GM04504 (cell line): Measurements from ENCODE around the gene TBL1Y.
"Not testable (repeated sequence)": the region's sequence is repeated elsewhere in the genome, so short reads cannot be mapped to it uniquely, and the experiment has no call there.

Source experiments
- DNase-seq: peaks from one replicate; pipeline ENCODE4 v3.0.0-alpha.2; 2012; ENCODE audit warnings: low read depth

The TBL1Y gene

DNA sequence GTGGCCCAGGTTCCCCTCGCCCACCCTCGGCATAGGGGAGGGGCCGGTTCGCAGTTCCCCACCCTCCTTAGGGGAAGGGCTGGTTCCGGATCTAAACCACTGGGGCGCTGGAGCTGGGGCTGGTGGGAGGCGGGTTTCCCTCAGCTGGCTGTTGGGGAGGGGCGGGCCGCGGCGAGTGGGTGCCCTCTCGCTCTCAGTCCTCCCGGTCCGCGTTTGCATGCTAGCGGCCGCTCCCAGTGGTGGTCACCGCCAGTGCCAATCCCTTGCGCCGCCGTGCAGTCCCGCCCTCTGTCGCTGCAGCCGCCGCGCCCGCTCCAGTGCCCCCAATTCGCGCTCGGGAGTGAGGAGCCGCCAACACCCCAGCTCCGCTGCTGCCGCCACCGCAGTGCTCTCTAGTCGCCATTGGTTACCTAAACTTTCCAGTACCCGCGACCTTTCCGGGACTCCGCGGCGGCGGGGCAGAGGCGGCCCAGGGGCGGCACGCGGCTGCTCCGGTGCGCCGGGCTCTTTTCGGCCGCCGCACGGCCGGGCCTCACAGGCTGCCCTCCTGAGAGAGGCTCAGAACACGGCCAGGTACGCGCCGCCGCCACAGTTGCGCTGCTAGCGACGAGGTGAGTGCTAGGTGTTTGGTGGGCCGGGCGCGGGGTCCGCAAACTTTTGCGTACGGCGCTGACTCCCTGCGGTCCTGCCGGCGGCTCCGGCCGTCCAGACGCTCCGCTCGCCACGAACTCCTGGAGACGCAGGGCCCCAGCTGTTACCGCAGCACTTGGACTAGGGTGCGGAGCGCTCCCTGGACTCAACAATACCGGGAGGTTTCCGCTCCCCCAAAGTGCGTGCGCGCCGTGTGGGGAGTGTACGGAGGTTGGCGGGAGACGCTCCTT lies at the start of gene TBL1Y:
TBL1Y (plus strand) TSS at position 326 of the 881 bp plus-strand sequence. CDS start 114,388 bp downstream, outside the sequence.
- DNase-seq, result no peak

DNA sequence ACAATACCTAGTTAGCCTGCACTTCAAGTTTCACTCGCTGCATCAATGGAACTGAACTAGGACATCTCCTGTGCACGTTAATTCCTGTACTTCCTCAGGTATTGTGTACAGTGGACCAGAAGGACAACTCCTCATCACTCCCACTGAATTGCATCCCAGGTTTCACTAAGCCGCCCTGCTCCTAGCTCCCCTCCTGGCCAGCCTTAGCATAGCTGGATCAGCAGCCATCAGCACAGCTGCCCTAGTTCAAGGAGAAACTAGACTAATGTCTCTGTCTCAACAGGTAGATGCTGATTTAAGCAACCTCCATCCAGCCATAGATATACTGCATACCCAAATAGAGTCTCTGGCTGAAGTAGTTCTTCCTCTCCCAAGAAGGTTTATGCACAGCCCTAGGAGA lies 16.0 kb upstream of the TBL1Y start:
- no peak for DNase-seq

DNA sequence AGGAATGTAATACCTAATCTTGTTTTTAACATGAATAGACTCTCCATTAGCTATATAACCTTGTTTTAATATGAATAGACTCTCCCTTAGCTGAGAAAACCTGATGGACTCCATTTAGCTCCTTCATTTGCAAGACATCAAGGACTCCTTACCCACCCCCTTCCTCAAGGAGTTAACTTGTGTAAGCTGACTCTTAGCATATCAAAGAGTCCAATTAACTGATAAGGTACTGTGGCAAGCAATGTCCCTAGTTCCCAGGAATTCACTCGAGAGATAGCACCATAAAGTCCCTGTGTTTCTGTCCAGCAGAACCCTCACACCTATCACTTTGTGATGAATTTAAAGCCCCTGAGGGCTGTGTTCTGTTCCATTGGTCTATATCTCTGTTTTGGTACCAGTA lies 15.3 kb upstream of the TBL1Y start:
- no peak for DNase-seq

DNA sequence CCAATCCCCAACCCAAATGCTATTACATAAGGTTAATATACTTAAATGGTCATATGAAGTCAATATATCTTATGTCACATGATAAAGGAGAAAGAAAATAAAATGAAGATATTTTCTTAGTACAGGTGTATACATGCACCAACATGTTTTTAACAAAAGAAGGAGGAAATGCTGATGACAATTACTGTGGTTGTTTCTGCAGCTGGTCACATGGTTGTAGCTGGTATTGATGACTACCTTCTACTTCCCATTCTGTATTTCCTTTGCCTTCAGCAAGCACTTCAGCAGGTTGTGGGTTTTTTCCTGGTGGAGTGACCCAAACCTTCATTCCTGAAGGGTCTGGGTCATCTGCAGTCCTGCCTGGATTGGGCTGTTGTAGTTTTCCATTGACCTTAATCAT lies 8.4 kb upstream of the TBL1Y start:
- DNase-seq, result not testable (repeated sequence)

DNA sequence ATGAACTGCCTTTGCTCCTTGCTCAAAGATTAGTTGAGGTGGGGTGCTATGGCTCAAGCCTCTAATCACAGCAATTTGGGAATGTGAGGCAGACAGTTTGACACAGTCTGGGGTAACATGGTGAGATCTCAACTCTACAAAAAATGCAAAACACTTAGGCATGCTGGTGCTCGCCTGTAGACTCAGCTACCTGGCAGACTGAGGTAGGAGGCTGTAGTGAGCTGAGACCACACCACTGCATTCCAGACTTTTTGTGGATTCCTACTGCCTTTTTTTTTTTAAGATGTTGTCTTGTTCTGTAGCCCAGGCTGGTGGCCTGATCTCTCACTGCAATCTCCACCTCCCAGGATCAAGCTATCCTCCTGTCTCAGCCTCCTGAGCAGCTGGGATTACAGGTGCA lies 2.9 kb upstream of the TBL1Y start:
- no peak for DNase-seq

DNA sequence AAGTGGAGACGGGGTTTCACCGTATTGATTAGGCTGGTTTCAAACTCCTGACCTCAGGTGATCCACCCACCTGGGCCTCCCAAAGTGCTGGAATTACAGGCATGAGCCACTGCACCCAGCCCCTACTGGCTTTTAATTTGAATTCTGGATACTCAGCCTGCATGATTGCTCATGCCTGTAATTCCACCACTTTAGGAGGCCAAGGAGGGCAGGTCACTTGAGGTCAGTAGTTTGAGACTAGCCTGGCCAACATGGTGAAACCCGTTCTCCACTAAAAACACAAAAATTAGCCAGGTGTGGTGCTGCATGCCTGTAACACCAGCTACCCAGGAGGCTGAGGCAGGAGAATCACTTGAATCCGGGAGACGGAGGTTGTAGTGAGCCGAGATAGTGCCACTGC lies 2.5 kb upstream of the TBL1Y start:
- not testable (repeated sequence) for DNase-seq

DNA sequence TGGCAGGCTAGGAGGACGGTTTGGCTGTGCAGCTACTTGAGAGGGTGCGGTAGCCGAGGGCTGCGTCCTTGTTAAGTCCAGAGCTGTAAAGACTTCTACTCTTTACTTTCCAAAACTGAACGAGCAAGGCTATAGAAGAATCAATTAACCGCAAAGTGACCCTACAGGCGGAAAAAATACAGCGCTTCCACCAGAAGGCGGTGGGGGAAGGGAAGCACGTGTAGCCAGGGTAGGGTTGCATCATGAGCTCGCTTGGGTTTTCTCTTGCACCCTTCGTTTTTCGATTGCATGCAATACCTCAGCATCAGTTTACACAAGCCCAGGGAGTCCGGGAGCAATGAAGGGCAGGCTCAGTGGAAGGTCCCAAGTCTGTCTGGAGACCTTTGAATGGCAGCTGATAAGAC lies 1.4 kb upstream of the TBL1Y start:
- no peak for DNase-seq

DNA sequence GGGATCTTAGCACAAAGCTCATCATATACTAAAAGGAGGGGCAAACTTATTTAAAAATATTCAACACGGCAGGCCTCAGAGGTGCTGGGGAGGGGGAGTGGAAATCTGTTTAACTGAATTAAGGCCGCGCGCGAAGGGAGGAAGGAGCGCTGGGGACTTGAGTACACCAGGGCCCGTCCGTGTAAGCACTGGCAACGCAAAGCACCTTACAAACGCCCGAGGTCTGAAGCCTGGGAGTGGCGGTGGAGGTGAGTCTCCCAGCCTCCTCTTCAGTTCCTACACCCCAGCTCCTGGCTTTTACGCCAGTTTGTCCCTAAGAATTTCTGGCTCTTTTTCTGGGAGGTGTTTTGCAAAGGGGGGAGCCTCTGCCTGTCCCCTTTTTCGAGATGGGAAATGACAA lies 641 bp upstream of the TBL1Y start:
- DNase-seq, result no peak

DNA sequence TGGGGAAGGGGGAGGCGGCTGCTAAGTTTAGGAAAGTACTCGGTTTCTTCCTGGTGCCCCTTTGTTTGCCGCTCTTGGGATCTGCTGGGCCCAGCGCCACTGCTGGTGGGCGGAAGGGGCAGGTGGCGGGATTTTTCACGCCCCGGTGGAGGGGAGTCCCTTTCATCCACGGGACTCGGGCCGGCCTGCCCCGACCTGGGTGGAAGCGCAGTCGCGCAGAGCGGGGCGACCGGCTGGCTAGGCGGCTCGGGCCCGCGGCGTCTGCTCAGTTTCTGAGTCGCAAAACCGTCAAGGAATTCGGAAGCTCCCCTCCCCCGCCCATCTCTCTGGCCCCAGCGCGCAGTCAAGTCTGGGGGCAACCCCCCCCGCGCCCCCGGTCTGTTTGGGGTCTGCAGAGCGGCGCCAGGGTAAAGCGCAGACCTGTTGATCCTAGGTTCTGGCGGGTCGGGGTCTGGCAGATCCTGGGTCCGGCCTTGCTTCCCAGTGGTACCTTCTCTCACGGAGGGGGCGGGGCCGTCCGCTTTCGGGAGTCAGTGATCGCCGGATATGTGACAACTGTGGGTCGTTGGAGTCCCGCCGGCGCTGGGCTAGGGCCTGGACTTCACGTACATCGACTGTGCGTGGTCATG lies 870 bp downstream of the TBL1Y start, which contains the start of gene AMELY:
AMELY (minus strand) TSS at position 500 of the 629 bp plus-strand sequence. CDS start 39,144 bp downstream, outside the sequence.
- no peak for DNase-seq

DNA sequence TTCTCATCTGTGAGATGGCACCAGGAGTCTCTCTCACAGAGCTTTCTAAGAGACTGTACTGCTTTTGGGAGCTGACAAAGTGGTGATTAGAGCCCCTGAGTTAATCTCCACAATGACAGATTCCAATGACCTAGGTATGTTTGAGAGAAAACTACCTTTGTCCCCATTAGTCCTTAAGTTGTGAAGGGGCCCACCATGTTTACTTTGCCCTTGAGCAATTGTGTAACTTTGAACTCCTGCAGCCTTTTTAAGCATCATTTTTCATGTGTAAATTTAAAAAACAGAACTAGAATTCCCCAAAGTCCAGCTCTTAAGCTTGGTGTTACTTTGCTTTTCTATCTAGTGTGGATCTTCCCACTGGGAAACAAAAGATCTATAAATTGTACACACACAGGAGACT lies 2.9 kb downstream of the TBL1Y start:
- no peak for DNase-seq

DNA sequence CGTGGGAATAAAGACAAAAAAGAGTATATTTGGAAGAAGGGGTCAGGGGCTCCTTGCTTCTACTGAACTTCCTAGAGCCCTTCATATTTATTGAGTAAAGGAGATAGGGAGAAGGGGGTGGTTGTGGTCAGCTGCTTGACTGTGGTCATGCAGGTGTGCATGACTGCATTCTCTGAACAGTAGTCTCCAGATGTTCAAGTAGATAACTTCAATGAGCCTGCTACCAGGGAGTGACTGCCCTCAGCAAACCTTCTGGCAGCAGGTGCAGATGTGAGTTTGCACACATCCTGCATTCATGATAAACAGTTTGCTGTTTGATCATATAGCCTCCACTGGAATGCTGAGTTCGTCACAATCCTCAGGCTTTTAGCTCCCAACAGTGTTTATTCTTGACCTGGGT lies 10.6 kb downstream of the TBL1Y start:
- DNase-seq, result no peak

DNA sequence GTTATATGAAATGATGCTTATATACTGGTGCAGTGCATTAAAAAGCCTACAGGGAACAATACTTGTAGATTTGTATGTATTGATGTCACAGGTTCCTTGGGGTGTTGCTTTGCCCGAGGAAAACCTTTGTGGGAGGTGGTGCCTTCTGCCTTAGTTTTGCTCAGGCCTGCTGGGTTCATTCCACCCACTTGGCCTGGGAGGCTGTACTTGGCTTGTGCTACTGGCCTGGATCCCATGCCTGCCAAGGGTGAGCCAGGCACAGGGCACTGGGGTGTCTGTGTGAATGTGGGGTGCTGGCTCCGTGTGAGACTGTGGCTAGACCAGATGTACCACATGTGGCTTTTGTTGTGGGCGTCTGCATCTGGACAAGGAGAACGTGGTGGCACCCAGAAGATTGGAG lies 17.8 kb downstream of the TBL1Y start:
- DNase-seq, result no peak

DNA sequence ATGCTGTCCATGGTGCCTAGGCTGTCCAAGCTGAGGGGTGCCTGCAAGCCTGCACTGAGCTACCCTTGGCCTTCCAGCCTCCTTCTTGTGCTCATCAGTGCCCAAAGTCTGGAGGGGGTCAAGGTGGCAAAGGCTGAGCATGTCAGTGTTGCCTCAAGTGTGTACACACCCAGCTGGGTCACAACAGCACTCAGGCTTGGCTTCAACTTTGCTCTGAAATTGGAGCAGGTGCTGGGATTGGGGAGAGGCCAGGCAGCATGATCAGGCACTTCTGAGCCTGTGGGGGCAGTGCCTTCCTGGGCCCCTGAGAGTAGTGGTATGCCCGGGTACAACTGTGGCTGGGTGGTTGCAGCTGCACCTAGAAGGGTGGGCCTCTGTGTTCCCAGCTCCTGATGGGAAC lies 18.7 kb downstream of the TBL1Y start:
- no peak for DNase-seq

DNA sequence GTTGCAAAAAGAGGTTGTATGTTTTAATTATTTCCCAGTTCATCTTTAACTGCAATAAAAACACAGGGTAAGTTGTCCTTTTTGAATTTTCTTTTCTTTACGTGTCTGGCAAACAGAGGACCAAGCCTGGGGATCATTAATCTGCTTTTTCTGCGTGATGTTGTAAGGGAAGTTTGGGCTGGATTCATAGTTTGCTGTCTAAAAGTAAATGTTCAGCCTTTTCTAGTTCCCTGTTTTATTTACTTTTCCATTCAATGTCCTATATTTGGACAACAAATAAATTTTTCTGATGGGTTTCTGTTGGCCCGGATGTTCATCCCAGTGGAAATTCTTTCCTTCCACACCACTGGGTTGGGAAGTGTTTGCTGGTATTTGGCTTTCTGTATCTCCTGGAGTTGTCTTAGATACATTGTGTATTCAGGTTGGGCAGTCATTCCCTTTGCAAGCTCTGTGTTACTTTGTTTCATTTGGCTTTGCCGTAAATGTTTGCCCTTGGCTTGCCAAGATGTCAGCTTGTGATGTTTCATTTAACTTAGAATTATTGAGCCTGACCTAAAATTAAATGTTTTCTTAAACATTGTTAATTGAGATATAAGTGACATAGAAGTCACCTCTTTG lies 21.4 kb downstream of the TBL1Y start:
- DNase-seq, result no peak

DNA sequence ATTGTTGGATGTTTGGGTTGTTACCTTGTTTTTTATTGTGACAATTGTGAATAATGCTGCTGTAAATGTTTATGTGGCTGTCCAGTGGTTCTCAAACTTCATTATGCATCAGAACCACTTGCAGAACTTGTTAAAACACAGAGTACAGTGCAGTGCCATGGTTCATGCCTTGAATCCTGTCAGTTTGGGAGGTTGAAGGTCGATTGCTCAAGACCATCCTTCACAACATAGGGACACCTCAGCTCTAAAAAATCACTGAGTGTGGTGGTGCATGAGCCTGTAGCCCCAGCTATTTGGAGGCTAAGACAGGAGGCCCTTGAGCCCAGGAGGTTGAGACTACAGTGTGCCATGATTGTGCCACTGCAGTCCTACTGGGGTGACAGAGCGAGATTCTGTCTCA lies 25.0 kb downstream of the TBL1Y start:
- DNase-seq, result no peak

DNA sequence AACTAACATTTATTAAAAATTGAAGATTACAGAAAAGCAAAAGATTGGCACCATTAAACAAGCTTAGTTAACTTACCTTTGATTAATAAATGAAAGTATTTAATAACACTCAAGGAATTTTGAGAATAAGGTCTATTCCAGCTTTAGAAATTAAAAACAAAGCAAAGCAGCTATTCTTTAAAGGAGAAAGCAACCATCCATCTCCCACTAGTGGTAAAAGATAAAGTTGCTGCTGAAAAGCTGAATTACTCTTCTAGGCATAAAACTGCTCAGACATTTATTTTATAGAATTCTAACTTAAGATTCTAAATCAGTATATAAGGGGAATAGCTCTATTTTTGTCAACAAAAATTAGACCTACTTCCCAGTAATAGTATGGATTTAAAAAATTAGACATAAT lies 37.2 kb downstream of the TBL1Y start:
- DNase-seq, result no peak

DNA sequence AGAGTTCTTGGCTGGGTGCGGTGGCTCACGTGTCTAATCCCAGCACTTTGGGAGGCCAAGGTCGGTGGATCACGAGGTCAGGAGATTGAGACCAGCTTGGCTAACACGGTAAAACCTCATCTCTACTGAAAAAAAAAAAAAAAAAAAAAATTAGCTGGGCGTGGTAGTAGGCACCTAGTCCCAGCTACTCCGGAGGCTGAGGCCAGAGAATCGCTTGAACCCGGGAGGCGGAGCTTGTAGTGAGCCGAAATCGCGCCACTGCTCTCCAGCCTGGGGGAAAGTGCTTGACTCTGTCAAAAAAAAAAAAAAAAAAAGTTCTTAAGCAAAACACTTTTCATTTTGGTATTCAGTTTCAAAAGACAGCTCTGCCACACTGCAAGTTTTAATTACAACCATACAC lies 37.9 kb downstream of the TBL1Y start:
- DNase-seq, result no peak

DNA sequence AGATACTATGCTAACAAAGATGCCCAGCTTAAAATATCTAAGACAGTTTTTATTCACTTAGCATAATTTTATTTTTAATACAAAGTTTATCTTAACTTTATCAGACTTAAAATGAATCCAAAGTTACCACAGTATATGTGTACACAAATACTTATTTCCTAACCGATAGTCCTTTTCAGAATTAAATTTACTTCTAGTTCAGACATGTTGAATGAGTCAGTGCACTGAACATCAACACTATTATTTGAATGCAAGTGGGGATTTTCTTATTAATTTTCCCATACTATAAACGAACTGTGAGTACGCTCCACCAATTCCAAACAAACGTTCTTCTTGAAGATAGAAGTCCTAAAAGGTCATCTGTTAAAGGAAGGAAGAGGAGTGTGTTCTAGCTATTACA lies 39.5 kb downstream of the TBL1Y start:
- no peak for DNase-seq

DNA sequence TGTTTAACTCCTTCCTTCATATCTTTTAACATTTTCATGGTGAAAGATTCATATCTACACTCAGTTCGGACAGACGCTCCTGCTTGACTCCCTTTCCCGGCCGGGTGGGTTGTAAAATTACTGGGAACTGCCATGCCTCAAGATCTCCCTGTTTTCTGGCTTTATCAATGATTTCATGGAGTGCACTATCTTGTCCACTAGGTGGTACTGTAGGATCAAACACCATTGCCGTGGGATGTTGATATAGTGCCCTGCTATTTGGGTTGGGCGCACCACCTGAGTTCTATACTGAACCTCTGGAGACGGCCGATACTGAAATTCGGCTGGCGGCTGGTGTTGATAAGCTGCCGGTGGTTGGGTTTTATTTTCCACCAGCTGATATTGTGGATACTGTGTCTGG lies 54.2 kb downstream of the TBL1Y start:
- no peak for DNase-seq

DNA sequence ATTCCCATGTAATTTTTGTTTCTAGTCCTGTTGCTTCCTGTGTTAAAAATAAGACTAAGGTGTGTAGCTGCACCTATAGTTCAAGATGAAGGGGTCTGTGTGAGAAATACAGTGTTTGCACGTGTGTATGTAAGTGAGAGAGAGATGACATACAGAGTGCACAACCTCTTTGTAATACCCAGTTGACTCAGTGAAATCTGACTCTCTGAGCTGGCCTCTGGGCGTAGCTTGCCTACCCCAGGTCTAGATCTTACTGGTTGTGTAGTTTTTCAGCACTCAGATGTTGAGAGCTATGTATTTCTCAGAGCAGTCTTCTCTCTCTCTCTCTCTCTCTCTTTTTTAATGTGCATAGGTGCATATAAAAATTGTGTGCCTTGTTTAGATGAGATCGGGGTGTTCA lies 56.0 kb downstream of the TBL1Y start:
- no peak for DNase-seq

DNA sequence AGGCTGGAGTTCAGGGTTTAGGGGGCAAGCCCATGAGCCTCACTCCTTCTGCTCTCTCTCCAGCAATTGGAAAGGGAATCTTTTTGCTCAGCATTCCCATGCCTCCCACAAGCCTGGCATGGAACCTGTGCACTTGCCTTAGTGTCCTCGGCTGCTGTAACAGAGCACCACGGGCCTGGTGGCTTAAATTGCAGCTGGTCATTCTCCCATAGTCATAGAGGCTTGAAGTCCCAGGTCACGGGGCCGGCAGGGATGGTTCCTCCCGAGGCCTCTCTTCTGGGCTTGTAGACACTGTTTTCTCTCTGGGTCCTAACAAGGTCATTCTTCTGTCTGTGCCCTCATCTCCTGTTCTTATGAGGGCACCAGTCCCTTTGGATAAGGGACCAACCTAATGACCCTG lies 57.2 kb downstream of the TBL1Y start:
- no peak for DNase-seq

DNA sequence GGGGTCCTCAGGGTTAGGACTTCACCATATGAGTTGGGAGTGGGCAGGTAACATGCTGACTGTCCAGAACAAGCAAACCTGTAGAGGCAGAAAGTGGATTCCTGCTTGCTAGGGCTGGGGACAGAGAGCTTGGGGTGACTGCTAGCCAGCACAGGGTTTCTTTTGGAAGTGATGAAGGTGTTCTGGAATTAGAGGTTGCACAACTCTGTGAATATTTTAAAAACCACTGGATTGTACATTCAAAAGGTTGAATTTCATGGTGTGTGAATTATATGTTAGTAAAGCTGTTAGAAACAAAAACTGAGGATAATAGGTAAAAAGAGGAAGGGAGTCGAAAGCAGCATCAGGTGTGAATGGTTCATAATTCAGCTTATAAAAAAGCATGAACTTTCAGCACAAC lies 57.7 kb downstream of the TBL1Y start:
- no peak for DNase-seq

DNA sequence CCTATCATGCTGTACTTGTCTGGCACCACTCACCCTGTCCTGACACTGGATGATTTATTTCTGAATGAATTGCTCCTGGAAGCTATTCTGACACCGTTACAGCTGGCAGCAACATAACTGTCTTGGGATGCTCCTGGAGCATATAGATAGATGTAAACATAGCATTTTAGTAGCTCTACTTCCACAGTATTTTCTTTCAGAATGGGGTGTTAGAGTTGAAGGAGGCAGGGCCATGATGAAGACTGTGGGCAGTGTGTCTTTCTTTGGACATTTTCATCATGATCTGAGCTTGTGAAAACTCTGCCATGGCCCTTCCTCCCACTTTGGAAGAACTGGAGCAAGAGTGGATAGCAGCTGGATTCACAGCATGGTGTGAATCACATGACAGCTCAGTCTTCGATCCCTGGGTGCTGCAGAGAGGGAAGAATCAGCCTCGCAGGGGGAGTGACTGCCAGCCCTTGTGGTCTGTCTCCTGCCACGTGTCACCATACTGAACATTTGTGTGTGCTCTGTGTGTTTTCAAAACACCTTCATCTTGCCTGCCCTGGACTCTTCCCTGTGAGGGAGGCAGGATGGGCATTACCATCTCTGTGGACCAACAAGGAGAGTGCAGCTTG lies 61.9 kb downstream of the TBL1Y start:
- no peak for DNase-seq
